GM12875 (cell line): ENCODE data around the gene SRP68.

ENCODE experiments used
- H3K4me3 ChIP-seq: one replicate; pipeline ENCODE4 v1.5.1; 2011; ENCODE audit warnings: low read depth, low read length, control low read depth
- CTCF ChIP-seq: IDR thresholded peaks from 2 replicates; pipeline ENCODE4 v1.5.1; 2011; ENCODE audit warnings: low read depth, mild to moderate bottlenecking, control low read depth, inconsistent platforms, low read length, moderate library complexity, borderline replicate concordance; ENCODE audit not compliant: insufficient read depth

Gene SRP68

GRCh38 chr17:76026714-76027158 is 45.6 kb downstream of the SRP68 start:
- TF ChIP-seq CTCF = no peak
- H3K4me3 ChIP-seq = no peak overlapping the region

GRCh38 chr17:76025294-76025693 is 47.0 kb downstream of the SRP68 start:
- H3K4me3 ChIP-seq = no peak overlapping the region

GRCh38 chr17:76024353-76024752 is 48.0 kb downstream of the SRP68 start:
- no peak overlapping the region for H3K4me3 ChIP-seq
- TF ChIP-seq CTCF = no peak

More at GRCh38 chr17:76025294-76025693, 47.0 kb downstream of the SRP68 start:
- no peak for TF ChIP-seq CTCF

GRCh38 chr17:76023900-76024237 is 48.4 kb downstream of the SRP68 start:
- TF ChIP-seq CTCF = no peak
- H3K4me3 ChIP-seq = no peak overlapping the region

GRCh38 chr17:76022973-76023899 is 49.1 kb downstream of the SRP68 start:
- TF ChIP-seq CTCF = no peak
- no peak overlapping the region for H3K4me3 ChIP-seq

GRCh38 chr17:76022285-76022684 is 50.0 kb downstream of the SRP68 start:
- no peak for TF ChIP-seq CTCF
- no peak overlapping the region for H3K4me3 ChIP-seq
